HG03097 (cell line): ENCODE data around the gene CCDC12.

Experiments
- ATAC-seq: cut with Tn5 transposase; IDR thresholded peaks from one replicate; pipeline ENCODE4 v1.9.1; 2021; ENCODE audit not compliant: unreplicated experiment, low FRiP score

Gene CCDC12

DNA sequence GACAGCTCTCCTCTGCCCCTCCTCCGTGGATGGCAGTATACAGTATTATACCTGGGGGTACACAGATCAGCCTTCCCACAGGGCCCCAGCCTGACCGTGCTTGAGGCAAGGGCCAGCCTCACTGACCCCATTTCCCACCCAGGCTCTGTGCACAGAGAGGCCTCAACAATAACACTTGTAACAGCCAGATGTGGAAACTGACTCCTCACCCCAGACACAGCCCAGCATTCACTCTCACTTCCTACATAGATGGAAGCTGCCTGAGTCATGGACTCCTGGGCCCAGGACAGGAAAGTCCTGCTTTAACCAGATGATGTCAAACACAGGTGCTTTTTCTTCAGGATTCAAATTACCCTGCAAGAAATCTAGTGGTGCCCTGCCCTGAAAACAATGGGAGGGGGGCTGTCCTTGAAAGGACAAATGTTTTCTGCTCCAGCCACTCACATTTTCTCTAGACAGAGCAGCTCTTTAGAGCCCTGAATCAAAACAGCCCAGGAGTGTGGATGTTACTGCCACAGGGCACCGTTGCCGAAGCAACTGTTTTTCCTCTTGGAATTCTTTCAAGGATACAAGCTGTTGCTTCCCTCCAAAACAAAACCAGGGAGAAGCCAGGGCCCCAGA, 16.4 kb downstream of the CCDC12 start:
- no peak for ATAC-seq

DNA sequence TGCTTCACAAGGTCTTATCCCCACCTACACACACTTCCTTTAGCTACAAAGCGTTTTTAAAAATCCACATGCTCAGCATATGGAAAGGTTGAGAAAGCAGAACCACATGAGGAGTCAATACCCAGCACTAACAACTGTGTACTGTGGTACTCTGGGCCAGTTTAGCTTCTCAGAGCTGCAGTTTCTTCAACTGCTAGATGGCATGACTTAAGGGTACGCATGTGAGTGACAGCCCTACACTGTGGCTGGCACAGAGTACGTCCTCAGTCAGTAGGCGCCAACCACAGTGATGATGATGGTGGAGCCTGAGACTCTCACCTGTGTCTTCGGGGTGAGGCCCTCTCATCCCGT, 17.4 kb downstream of the CCDC12 start:
- no peak for ATAC-seq

DNA sequence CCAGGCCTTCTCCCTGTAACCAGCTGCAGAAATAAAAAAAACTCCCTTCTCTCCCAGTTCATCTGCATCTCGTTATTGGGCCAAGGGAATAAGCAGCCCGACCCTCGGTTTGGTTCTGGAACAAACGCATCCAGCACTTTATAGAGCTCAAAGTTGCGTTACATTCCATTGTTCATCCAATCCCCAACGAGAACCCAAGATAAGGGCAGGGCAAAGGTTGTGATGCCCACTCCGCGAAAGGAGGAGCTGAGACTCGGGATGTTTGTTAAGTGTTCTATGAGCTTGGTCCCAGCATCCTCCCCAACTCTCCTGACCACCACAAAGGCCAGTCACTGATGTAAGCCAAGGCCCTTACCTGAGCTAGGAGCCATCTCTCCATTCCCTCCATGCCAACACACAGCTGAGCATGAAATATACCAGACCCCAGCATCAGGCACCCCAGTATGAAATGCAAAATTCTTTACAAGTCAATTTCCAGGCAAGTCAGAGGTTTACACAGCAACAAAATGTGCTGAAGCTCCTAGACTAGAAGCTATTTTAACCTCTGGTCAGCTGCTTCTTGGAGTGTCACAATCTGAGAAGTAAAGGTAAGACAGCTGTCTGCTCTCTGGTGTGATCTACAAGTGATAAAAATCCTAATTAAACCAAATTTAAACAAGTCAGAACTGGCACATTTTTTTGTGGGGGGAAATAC, 17.9 kb downstream of the CCDC12 start:
- ATAC-seq, result no peak

DNA sequence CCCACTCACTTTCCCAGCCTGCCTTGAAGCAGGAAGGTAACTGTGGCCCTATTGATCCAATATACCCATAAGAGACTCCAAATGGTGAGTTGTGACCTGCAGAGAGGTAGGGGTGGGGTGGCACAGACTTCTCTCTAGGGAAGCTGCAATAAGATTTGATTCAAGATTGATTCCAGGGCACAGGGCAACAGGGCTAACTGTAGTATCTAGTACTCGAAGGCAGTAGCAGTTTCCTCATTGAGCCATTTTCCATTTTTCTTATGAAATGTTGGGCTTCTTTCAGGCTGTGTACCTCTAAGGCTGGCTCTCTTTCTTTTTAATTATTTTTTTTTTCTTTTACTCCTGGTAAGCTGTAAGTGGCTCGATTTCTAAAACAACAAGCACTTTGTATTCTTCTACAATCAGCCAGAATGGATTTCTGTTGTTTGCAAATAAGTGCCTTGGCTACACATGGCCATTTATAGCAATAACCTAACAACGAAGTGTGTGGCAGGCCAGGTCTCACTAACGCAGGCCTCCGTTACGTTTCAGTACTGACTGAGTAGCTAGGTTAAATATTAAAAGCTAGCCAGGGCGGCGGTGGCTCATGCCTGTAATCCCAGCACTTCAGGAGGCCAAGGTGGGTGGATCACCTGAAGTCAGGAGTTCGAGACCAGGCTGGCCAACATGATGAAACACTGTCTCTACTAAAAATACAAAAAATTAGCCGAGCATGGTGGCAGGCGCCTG, 19.3 kb downstream of the CCDC12 start:
- no peak for ATAC-seq

DNA sequence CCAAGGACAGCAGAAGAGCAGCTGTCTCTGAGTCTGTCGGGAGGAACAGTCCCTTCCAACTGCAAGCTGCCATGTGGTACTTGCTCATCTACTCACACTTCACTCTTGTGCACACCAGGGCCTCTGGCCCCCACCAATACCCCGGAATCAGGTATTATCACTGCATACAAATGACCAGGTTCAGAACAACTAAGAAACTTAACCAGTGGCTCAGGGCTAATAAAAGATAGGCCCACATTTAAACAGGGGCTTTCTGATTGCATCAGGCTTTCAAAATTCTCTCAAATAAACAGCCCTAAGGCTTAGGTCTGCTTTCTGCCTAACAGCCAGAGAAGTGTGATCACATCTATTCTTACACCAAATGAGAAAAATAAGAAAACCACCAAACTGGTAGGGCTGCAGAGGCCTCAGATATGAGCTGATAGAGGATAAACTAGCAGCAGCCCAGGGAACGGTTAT, 20.7 kb downstream of the CCDC12 start:
- ATAC-seq, result no peak

DNA sequence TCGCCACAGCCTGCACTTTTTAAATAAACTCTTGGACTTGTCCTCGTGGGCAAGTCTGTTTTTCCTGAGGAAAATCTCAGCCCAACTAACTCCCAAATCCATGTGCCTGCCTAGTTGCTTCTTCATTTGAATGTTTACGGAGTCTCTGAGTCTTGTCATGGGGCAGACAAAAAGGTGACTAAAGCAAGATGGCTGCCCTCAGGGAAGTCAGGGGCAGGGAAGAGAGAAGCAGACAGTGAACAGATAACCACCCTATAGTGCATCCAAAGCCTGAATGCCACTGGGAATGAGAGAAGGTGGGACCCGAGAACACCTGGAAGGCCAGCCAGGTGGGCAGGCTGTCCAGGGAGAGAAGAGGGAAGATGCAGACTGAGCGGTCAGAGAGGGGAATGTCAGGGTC, 21.4 kb downstream of the CCDC12 start:
- no peak for ATAC-seq

DNA sequence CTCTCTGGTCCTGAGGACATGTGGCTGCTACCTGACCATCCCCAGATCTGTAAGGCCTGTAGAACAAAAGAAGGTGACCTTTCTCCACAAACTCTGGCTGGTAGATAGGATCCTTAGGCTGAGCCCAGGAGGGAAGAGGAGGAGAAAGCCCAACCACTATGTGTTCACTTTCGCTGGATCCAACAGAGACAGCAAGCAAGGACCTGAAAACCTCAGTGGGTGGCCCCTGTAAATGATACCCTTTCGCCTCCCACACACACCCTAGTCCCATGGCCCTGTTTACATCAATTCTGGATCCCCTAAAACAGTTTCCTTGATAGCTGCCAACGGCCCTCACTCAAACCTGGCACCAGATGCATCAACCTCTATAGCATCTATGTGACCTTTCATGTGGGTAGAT, 22.4 kb downstream of the CCDC12 start:
- ATAC-seq, result no peak

DNA sequence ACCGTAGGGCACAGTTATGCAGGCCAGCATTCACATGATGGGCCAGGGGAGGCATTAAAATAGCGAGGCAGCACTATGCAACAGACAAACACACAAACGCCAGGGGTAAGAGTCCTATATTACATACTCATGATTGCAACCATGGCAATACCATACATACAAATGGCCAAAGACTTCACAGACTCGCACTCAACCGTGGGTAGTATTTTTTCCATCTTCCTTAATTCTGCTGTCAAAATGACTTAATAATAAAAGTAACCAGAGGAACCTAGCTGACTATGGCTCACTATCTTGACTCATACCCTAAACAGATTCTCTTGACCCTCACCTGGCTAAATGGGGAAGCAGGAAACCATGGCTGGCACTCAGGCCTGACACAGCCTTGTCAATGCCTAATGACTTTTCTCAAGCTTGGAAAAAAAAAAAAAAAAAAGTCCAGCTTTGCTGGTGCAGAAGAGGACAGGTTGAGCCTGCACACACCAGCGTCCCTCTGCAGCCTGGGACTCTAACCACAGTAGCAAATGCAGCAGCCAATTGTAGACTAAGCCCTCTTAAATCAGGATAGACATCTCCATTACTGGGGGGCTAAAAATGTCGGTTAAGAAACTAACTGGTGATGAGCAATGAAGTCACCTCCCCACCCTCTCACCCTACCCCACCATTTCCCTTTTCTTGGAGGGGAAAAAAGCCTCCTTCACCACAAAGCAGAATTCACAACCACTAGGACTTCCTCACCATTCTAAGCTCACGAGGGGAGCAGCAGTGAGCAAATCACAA, 23.1 kb downstream of the CCDC12 start:
- ATAC-seq, result no peak

DNA sequence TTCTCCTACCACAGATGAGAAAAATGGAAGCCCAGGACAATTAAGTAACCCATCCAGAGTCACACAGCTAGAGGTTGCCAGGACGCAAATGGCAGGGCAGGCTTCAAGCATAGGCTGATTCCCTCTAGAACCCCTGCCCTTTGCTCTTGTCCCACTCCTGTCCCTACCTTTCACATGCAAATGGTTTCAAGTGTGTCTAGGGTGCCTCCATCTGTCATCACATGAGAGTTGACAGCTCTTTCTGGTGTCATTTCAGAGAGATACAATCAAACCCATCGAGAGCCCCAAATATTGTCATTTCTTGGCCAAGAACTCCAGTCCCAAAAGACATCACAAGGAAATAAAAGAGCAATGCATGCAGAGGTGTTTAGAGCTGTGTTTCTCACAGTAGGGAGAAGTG, 23.7 kb downstream of the CCDC12 start:
- ATAC-seq, result no peak

DNA sequence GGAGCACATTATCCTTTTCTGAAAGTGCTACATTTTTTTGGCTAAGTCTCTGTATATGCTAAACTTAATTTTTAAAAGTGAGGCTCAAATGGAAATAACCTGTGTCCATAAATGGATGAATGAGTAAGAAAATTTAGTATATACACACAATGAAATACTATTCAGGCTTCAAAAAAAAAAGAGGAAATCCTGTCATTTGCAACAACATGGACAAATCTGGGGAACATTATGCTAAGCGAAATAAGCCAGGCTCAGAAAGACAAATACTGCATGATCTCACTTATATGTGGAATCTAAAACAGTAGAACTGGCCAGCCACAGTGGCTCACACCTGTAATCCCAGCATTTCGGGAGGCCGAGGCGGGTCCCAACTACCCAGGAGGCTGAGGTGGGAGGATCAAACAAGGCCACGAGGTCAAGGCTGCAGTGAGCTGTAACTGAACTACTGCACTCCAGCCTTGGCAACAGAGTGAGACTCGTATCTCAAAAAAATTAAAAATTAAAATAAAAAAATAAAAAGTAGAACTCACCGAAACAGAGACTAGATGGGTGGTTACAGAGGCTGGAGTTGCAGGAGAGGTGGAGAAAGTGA, 25.8 kb downstream of the CCDC12 start:
- ATAC-seq, result no peak

DNA sequence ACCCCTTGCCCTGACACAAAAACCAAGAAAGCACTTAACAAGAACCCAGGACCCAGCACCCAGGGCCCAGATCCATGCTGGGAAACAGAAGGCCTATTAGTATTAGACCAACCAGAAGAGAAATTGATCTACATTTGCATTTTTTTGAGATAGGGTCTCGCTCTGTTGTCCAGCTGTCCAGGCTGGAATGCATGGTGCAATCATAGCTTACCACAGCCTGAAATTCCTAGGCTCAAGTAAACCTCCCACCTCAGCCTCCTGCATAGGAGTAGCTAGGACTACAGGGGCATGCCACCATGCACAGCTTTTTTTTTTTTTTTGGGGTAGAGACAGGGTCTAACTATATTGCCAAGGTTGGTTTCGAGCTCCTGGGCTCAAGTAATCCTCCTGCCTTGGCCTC, 26.4 kb downstream of the CCDC12 start:
- ATAC-seq, result no peak

DNA sequence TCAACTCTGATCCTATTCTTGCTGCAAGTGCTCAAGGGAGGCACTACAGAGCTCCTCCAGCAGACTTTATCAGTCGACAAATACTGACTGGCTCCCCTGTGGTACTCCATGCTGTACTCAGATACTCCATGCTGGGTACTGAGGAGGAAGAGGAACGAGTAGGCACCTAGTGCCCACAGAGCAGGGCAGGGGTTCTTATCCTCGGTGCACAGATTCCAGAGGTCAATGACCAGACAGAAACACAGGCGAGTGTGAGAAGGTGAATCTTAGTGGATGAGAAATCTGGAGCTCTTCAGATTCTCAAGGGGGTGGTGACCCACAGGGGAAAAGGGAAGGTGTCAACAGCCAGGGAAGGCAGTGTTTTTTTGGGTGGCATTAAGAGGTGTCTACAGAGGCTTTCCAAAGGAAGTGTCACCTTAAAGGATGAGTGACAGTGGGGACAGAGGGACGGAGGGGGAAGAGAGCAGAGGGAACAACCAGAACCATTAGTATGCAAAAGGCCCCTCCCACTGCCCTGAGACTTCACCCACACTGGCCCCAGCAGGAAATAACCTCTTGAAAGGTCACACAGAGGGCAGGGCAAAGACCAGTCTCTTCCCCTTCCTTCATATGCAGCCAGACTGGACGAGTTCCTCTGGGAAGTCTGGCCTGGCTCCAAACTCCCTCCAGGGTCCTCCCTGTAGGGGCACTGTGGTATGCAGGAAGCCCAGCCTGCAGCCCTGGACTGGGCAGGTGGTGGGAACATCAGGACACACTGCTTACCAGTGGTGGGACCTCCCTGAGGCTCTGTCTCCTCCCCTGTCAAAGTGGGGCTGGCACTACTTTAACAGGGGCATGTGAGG, 27.5 kb downstream of the CCDC12 start:
- ATAC-seq, result peak; percentile 42

DNA sequence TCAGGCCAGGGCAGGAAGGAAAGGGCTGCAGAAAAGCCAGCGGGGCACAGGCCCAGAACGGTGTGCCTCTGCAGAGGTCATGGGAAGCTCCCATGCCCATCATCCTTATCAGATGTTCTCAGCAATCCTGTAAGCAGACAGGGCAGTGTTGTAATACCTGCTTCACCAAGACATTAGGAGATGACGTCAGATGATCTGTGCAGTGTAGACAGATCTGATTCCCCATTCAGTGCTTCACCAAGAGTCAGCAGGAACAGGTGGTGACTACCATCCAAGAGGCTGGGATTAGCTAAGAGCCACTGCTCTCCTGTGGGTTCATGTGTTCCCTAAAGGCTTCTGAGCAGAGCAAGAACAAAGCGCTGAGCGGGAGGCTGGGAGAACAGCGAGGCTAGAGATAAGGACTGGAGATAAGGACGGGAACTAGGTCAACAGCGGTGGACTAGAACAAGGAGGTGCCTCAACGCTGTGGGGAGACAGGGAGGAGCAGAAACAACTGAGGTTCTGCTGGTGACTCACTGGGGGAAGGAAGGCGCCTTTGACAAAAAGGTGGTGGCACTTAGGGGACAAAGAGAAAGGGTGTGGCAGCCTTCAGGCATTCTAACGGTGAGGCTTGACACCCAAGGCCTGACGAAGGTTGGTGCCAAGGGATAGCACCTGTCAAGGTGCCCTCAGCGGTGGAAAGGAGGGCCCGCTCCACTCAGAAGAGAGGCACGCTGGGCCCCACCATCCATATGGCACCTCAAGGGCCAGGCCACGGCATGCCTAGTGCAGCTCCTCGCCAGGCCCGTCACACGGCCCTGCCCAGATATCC, 28.4 kb downstream of the CCDC12 start:
- ATAC-seq, result no peak

DNA sequence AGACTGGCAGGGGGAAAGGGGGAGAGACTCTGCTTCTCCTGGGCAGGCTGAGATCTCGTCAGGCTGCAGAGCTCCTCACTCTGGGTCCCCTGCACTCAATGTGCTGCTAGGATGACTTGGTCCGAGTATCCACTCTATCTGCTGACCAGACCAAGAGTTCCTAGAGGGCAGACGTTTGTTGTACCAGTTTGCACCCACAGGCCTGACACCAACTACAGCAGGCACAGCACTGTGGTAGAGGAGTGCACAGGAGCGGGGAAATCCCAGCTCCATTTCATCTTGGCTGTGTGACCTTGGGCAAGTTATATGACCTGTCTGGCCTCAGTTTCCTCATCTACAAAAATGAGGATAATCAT, 29.0 kb downstream of the CCDC12 start:
- ATAC-seq, result no peak

DNA sequence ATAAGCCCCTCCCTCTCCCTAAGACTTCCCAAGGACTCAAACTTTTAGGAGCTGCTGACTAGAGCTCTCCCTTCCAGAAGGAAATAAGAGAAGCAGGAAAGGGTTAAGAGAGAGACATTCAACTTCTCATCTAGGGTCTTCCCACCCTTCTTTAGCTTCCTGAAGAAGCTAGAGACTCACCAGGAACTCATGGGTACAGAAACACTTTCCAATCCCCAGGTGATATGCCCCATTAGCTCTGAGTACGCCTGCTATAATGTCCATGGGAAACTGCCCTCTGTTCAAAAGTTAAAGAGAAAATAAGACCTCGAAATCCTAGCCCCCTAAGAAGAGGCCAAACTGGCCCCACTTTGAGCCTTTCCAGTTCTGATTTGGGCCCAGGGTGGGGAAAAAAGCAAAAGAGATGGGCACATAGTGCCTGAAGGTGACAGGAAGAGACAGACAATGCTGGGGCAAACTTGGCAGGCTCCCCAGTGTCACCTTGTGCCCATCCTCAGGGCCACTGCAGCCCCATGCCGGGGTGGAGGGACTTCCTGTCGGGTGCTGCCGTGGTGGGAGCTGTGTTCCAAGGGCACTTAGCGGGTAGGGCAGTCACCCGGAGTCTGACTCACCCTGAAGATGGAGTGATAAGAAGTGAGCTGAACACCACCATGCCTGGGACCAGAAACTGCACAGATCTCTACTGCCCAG, 29.5 kb downstream of the CCDC12 start:
- no peak for ATAC-seq

DNA sequence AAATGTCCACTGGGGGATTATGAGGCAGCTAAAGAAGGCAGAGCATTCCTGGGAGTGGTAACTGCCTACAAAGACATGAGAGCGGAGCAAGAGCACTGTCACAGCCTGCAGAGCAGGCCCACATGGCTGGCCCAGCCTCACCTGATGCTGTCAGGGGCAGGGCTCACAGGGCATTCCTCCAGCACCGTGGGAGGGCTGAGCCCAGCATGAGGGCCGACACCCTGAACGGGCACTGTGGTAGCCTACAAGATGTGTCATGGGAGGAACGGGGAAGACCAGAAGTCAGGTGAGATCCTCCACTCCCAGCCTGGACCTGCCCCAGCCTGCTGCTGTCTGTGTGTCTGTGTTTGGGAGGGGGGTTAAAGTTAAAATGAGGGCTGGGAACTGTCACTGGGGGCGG, 30.1 kb downstream of the CCDC12 start:
- no peak for ATAC-seq

DNA sequence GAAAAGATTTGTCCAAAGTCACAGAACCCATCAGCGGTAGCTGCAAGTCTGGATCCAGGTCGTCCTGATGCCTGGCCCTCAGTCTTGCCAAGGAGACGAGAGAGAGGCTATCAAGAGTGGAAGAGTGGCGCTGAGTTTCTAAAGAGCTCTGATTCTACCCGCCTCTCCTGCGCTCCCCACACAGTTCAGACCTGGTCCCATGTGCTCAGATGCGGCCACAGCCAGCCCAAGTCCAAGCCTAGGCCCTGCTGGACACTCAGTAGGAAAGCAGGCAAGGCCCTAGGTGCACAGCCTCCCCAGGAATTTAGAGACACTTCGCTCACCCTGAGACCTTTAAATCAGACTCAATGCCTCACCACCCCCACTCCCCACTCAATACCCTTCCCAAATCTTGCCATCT, 32.4 kb downstream of the CCDC12 start:
- no peak for ATAC-seq
